Measurements from ENCODE around the gene RNF17.
A peak's percentile ranks its signal among the peaks of the same experiment; 100 is the strongest.

RNF17 gene

DNA sequence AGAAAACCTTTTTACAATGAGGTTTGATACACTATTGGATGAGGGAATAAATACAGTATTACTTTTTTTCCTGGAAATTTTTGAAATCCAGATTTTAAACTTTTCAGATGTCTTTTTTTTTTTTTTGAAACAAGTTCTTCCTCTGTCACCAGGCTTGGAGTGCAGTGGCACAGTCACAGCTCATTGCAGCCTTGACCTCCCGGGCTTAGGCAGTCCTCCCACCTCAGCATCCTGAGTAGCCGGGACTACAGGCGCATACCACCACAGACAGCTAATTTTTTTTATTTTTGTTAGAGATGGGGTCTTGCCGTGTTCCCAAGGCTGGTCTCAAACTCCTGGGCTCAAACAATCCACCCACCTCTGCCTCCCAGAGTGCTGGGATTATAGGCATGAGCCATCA is 96.8 kb downstream of the RNF17 start:
- Histone ChIP-seq H3K27ac (ENCODE audit: low read length) (no peak overlapping the region), H3K9ac (ENCODE audit: low read length) (no peak overlapping the region)
- TF ChIP-seq EZH2 (optimal IDR thresholded peaks at IDR 0.05; ENCODE audit: low read depth, low read length) (no peak), EZH2phosphoT487 (IDR thresholded peaks at IDR 0.05; ENCODE audit: low read length) (no peak)
- TF ChIP-seq, protein P1, sequence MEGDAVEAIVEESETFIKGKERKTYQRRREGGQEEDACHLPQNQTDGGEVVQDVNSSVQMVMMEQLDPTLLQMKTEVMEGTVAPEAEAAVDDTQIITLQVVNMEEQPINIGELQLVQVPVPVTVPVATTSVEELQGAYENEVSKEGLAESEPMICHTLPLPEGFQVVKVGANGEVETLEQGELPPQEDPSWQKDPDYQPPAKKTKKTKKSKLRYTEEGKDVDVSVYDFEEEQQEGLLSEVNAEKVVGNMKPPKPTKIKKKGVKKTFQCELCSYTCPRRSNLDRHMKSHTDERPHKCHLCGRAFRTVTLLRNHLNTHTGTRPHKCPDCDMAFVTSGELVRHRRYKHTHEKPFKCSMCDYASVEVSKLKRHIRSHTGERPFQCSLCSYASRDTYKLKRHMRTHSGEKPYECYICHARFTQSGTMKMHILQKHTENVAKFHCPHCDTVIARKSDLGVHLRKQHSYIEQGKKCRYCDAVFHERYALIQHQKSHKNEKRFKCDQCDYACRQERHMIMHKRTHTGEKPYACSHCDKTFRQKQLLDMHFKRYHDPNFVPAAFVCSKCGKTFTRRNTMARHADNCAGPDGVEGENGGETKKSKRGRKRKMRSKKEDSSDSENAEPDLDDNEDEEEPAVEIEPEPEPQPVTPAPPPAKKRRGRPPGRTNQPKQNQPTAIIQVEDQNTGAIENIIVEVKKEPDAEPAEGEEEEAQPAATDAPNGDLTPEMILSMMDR (IDR thresholded peaks at IDR 0.05; ENCODE audit: low read length) = no peak

GRCh38 chr13:24861617-24862362 is 97.8 kb downstream of the RNF17 start:
- Histone ChIP-seq H3K9me3 (replicated peaks; ENCODE audit: insufficient read depth, low read length) (no peaks in the 10 kb centered on the region), H3K9ac (ENCODE audit: low read length) (no peak overlapping the region), H3K27ac (ENCODE audit: low read length) (no peak overlapping the region), H2AFZ (ENCODE audit: low read length) (no peak overlapping the region), H4K20me1 (ENCODE audit: insufficient read depth, low read length) (no peaks in the 10 kb centered on the region), H3K36me3 (replicated peaks; ENCODE audit: insufficient read depth, low read length) (no peaks in the 10 kb centered on the region), H3K9me2 (replicated peaks; ENCODE audit: insufficient read depth, low read length) (no peaks in the 10 kb centered on the region), H3K27me3 (replicated peaks; ENCODE audit: insufficient read depth, low read length) (no peaks in the 10 kb centered on the region), H3K4me3 (ENCODE audit: low read length) (no peak overlapping the region), H3K4me1 (ENCODE audit: low read length) (no peaks in the 10 kb centered on the region), H3K79me2 (ENCODE audit: low read length) (no peaks in the 10 kb centered on the region), H3K4me2 (ENCODE audit: low read depth, low read length) (no peak overlapping the region), H3F3A (ENCODE audit: insufficient read depth, low read length) (no peaks in the 10 kb centered on the region)
- no peak for DNase-seq
- TF ChIP-seq, protein P1 (IDR thresholded peaks at IDR 0.05; ENCODE audit: low read length) = no peak
- no peak for TF ChIP-seq EZH2 (optimal IDR thresholded peaks at IDR 0.05; ENCODE audit: low read depth, low read length)
- no peak for TF ChIP-seq EZH2phosphoT487 (IDR thresholded peaks at IDR 0.05; ENCODE audit: low read length)

More for the DNA sequence above, 96.8 kb downstream of the RNF17 start:
- no peaks in the 10 kb centered on the region for H3K36me3 ChIP-seq (replicated peaks; ENCODE audit: insufficient read depth, low read length)
- H3K9me3 ChIP-seq (replicated peaks; ENCODE audit: insufficient read depth, low read length) = no peaks in the 10 kb centered on the region
- no peaks in the 10 kb centered on the region for H3K27me3 ChIP-seq (replicated peaks; ENCODE audit: insufficient read depth, low read length)
- no peak for DNase-seq
- no peaks in the 10 kb centered on the region for H3F3A ChIP-seq (ENCODE audit: insufficient read depth, low read length)
- H3K4me3 ChIP-seq (ENCODE audit: low read length) = no peak overlapping the region
- H4K20me1 ChIP-seq (ENCODE audit: insufficient read depth, low read length) = no peaks in the 10 kb centered on the region
- H2AFZ ChIP-seq (ENCODE audit: low read length) = no peak overlapping the region
- no peaks in the 10 kb centered on the region for H3K79me2 ChIP-seq (ENCODE audit: low read length)
- no peaks in the 10 kb centered on the region for H3K4me1 ChIP-seq (ENCODE audit: low read length)
- no peaks in the 10 kb centered on the region for H3K9me2 ChIP-seq (replicated peaks; ENCODE audit: insufficient read depth, low read length)
- H3K4me2 ChIP-seq (ENCODE audit: low read depth, low read length) = no peak overlapping the region

DNA sequence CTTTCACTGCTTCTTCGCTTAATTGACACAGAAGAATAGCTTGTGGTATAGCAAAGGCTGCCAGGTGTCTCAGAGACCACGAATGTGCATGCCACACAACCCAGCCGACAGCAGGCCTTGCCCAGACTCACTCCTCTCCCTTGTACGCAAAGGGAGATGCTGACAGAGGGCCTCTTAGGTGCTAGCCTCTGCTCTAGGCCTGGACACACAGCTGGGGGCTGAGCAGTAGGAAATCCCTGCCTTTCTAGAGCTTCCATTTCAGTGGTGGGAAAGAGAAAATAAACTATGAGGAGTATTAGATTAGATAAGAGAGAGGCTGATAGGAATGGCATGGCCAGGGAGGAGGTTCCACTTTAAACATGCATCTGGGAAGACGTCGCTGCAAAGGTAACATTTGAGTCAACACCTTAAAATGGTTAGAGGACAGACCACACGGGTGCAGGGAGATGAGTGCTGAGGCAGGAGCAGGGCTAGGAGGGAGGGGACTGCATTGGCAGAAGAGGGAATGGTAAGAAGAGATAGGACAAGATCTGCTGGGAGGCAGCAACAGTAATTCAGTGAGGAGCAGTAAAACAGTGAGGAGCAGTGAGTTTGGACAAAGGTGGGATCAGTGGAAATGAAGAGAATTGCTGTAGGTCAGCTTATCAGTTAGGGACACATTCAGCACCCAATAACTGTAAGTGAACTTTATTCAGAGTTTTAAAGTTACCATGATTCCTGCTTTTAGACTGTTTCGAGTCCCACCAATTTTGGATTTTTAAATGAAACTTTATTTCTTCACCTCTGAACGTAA is 100.0 kb downstream of the RNF17 start:
- no peaks in the 10 kb centered on the region for H3K9me2 ChIP-seq (replicated peaks; ENCODE audit: insufficient read depth, low read length)
- H4K20me1 ChIP-seq (ENCODE audit: insufficient read depth, low read length) = no peaks in the 10 kb centered on the region
- no peak overlapping the region for H3K4me2 ChIP-seq (ENCODE audit: low read depth, low read length)
- H3K4me1 ChIP-seq (ENCODE audit: low read length) = peaks cover 3% of the 10 kb centered on the region
- no peaks in the 10 kb centered on the region for H3K27me3 ChIP-seq (replicated peaks; ENCODE audit: insufficient read depth, low read length)
- H2AFZ ChIP-seq (ENCODE audit: low read length) = no peak overlapping the region
- no peaks in the 10 kb centered on the region for H3F3A ChIP-seq (ENCODE audit: insufficient read depth, low read length)
- H3K79me2 ChIP-seq (ENCODE audit: low read length) = no peaks in the 10 kb centered on the region
- H3K27ac ChIP-seq (ENCODE audit: low read length) = no peak overlapping the region
- TF ChIP-seq EZH2 (optimal IDR thresholded peaks at IDR 0.05; ENCODE audit: low read depth, low read length) = no peak
- TF ChIP-seq, protein P1 (IDR thresholded peaks at IDR 0.05; ENCODE audit: low read length) = no peak
- no peak for TF ChIP-seq EZH2phosphoT487 (IDR thresholded peaks at IDR 0.05; ENCODE audit: low read length)
- no peaks in the 10 kb centered on the region for H3K9me3 ChIP-seq (replicated peaks; ENCODE audit: insufficient read depth, low read length)
- H3K36me3 ChIP-seq (replicated peaks; ENCODE audit: insufficient read depth, low read length) = no peaks in the 10 kb centered on the region
- H3K9ac ChIP-seq (ENCODE audit: low read length) = no peak overlapping the region
- no peak overlapping the region for H3K4me3 ChIP-seq (ENCODE audit: low read length)
- peak; percentile 38 for DNase-seq

Measured in MM.1S (cell line).